ENCODE measurements around the gene CRTAC1.

The CRTAC1 gene

DNA sequence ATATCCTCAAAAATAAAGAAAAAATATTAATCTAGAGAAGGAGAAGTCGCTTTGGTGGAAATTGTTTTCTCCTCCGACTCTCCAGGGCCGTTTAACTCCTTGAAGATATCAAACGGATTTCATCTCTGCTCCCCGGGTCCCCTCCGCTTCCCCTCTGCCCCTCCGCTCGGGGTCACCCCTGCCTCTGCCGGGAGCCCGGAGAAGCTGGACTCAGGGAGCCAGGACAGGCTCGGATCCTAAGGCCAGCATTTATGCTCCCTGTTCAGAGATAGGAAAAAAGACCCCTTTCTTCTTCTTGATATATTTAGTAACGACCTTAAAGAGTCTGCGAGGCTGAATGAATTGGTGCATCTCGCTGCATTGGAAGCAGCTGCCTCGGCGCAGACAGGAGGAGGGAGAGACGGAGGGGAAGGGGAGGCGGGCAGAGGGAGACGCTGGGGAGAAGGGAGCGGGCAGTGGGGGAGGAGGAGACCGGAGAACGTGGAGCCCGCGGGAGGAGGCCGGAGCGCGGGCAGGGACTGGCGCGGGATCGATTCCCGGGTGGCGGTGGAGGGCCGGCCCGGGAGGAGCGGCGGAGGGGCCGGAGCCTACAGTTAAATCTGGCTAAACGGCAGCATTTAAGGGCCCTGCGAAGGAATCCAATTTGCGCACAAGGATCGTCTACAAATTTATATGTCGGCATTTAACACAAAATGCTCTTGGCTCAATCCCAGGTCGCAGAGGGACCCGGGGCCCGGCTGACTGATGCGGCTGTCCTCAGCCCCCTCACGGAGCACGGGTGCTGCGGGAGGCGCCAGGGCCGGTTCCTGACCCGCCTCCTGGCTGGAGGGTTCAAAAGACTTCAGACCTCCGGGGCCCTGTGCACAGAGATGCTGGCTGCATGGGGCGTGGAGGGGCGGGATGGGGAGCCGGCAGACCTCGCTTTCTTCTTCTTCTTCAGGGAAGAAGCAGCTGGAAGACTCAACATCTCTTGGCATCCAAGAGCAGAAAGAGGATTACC, 55.6 kb downstream of the CRTAC1 start:
- no peak for DNase-seq (ENCODE audit: low read depth in 2 of 2)

DNA sequence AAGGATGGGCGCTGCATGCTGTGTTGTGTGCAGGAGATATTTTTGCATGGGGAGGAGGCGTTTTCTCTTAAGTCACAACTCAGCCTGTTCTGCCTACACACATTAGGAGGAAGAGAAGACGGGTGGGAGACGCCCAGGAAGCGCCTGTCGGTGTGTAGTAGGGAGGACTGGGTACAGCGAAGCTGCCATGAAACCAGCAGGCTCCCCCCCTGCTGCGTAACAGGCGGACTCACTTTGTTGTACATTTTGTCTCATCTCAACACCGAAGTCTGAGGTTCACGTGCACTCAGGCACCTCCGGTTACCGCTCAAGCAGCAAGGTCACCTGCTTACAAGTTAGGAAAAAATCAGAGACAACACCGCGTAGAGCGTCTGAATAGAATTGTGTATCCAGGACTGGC, 56.3 kb downstream of the CRTAC1 start:
- DNase-seq (ENCODE audit: low read depth in 2 of 2), result no peak

DNA sequence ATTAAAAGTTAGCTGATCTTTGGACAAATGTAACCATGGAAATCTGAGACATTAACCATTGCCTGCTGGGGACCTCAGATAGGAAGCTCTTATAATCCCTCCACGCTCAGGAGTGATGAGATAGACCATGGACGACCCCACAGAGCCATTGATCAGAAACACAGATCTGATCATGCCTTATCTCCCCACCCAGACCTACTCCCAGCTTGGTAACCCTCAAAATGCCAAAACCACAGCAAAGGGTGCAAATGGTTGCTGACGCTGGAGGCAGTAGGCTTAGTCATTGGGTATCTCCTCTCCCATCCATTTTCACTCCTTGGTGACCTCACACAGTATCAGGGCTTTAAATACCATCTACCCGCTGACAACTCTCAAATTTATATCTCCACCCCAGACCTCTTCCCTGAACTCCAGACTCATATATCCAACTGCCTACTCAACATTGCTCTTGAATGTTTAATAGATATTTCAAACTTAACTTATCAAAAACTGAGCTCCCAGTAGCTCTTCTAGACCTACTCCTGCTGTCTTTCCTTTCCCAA, 60.8 kb downstream of the CRTAC1 start:
- no peak for DNase-seq (ENCODE audit: low read depth in 2 of 2)

DNA sequence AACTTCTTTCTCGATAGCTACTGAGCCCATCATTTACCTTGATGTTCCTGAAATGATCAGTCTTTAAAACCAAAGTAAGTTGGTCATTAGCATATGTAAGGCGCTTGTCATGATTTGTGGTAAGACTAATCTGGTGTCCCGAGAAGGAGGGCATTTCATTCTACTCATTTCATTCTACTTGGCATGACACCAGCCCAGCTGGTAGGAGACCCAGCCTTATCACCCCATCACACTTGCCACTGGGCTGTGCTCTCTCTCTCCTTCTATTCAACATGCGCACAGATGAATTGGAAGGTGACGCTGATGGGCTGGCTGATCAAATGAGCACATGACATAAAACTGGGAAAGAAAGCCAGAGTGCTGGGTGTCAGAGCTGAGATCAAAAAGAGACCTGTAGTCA, 65.7 kb downstream of the CRTAC1 start:
- no peak for DNase-seq (ENCODE audit: low read depth in 2 of 2)

DNA sequence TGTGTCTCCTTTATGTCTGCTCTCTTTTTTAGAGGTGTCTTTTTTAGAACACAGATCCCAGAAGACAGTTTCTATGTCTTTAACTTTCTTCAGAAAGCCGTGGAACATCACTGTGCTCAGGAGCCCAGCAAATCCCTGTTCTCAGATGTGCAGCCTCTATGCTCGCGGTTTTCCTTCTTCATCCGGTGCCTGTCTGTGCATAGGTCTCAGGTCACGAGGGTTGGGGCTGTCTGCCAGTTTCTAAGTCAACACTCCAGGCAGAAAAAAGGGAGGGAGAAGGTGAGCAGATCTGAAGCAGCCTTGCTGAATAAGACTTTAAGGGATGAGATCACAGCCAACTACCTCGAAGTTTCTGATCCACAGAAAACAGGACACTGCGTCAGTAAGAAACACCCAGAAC, 68.5 kb downstream of the CRTAC1 start:
- DNase-seq (ENCODE audit: low read depth in 2 of 2), result no peak

DNA sequence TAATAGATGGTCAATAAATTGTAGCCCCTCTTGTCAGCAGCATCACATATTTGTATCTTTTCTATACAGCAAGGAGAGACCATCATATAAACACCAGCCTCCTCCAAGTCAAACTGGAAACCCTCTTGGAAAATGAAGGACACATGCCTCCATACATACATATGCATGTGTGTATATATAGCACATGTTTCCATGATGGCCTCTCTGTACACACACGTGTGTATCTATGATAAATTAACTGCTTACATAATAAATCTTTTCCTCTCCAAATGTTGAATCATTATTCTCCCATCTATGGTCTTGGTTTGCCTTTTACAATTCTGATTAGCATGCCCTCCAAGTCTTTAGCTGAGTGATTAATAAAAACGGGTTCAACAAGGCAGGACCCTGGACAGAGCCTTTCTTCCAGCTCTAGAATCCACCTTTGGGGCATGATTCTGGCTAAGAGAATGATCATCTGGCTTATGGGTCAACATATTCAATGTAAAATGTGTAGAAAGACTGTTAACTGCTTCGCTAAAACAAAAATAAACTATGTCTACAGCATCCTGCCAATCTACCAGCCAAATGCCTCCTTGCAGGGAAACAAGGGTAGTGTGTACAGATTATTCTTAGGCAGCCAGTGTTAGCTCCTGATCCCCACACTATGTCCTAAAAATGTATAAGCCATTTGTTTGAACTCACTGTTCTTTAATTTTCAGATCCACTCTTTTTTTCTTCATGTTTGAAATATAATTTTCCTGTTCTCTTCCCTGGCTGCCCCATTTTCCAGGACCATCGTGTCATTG, 70.0 kb downstream of the CRTAC1 start:
- DNase-seq (ENCODE audit: low read depth in 2 of 2), result no peak

DNA sequence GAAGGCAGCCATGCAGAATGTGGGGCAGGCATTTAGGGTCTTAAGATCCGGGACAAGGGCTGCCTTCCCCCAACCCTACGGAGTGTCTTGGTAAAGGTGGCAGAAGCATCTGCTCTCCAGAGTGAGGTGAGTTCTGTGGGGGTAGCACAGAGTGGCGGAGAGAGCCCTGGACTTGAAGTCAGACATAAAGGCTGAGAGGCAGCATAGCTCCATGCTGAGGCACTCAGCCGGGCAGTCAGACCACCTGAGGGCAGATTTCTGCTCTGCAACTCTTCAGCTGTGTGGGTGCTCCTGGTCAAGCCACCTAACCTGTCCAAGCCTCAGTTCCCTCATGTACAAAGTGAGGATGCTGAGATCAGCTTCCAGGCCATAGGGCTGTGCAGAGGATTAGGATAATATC, 81.0 kb downstream of the CRTAC1 start:
- no peak for DNase-seq (ENCODE audit: low read depth in 2 of 2)

DNA sequence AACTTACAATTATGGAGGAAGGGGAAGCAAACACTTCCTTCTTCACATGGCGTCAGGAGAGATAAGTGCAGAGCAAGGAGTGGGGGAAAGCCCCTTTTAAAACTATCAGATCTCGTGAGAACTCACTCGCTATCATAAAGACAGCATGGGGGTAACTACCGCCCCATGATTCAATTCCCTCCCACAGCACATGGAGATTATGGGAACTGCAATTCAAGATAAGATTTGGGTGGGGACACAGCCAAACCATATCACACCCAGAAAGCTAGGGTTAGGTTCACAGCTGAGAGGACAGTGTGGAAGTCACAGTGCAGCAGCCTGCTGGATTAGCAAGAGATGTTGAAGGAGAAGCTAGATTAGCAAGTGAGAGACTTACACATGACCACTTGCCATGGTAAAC, 81.6 kb downstream of the CRTAC1 start:
- no peak for DNase-seq (ENCODE audit: low read depth in 2 of 2)

DNA sequence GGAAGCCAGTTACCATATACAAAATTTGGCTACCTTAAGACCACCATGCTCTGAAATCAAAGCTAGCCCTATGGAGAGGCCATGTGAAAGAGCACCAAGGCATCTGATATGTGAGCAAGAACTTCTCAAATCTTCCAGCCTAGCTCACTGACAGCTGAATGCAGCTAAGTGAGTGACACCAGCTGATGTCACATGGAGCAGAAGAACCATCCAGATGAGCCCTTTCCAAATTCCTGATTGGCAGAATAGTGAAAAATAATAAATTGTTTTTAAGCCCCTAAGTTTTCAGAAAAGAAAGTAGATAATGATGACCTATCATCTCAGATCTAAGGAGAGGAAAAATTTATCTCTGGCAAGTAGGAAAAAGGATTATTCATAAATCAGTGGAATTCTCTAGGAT, 85.6 kb downstream of the CRTAC1 start:
- DNase-seq (ENCODE audit: low read depth in 2 of 2), result no peak

DNA sequence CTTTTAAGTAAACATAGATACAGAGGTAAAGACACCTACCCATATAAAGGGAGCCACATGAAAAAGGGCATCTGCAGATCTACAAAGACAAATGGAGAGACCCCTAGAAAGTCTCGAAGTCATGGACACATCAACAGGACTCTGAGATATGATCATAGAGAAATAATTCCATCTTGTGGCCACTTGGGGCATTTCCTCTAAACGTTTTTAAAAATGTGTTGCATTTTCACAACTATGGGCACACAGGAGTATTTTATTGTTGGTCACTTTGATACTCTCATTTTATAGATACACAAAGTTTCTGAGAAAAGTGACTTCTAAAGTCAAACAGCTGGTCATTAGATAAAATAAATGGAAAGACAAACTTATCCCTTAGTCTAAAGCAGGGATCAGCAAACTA, 87.1 kb downstream of the CRTAC1 start:
- no peak for DNase-seq (ENCODE audit: low read depth in 2 of 2)

DNA sequence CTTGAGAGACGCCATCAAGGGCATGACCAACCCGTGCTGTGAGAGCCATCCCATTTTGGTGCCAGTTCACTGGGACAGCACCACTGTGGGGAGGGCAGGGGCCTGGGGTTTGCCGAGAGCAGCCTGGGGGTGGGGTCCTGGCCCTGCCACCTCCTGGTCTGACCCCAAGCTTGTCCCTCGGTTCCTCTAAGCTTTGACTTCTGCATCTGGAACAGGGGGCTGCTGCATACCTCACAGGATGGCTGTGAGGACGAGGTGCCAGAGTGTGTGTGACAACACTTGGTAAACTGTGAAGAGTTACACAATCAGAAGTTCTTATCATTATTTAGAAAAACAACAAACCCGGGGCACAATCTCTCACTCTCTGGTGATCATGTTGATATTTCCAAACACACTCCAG, 89.9 kb downstream of the CRTAC1 start:
- DNase-seq (ENCODE audit: low read depth in 2 of 2), result no peak

DNA sequence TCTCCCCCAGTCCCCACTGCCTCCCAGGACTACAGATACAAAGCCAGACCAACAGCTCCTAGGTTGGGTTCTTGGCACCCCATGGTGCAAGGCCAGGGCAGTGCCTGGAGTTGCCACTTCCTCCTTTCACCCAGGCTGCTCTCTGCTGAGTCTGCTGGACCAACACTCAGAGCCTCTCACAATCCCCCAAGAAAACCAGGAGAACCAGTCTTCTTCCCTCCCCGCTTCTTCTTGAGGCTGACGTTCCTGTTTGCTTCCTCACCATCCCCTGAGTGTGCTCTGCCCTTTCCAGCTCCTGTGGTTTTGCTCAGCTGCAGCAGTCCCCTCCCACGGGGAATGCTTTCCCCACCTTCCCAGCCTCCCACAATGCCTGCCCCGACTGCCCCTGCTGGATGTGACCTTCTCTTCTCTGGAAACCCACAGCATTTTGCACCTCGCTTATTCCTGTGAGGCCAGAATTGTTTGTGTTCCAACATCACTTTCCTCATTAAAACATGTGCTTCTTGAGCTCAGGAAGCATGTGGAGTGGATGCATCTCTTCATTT, 90.9 kb downstream of the CRTAC1 start:
- DNase-seq (ENCODE audit: low read depth in 2 of 2), result no peak

DNA sequence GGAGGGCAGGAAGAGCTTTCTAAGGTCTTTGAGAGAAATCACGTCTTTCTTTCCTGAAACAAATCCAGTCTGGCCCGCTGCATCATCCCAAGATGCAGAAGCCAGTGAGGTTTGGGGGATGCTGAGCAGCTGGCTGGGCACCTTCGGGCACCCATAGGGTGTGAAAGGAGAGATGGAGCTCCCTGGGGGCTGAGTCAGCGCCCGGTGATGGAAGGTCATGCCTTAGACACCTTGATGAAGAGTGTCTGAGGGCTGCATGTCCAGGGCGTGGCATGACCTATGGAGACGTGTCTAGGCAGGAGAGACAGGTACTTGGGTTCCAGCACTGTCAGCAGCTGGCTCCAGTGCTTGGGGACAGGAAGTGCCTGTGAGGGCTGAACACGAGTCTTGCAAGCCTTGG, 92.5 kb downstream of the CRTAC1 start:
- DNase-seq (ENCODE audit: low read depth in 2 of 2), result no peak

DNA sequence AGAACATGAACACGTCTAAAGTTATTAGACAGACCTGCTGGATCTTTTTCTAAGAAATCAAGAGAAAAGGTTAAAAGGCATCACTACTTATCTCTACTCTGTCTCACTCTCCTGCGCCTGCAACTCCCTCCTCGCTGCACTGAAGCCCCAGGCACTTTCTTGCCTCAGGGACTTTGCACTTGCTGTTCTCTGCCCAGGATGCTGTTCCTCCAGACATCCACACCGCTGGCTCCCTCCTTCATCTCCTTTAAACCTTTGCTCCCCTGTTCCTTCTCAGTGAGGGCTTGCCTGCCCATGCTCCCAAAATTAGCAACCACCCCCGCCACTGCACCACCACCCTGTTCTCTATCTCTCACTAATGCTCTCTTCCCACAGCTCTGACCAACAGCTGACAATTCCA, 93.4 kb downstream of the CRTAC1 start:
- DNase-seq (ENCODE audit: low read depth in 2 of 2), result no peak

DNA sequence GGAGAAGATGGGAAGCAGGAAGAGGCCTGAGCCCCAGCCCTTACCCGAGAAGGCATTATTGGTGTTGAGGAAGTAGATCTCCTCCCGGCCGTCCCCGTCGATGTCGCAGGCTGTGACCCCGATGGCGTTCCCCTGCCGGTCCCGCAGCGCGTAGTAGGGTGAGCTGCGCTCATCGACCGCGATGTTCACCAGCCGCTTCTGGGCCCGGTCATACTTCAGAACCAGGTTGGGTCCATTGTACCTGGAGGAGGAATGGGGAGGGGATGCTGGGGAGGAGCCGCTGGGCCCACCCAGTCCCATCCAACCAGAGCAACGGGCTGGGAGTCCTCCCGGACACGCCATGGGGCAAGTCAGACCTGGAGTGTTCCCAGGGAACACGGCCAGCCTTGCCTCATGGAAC, 94.3 kb downstream of the CRTAC1 start:
- DNase-seq (ENCODE audit: low read depth in 2 of 2), result no peak

DNA sequence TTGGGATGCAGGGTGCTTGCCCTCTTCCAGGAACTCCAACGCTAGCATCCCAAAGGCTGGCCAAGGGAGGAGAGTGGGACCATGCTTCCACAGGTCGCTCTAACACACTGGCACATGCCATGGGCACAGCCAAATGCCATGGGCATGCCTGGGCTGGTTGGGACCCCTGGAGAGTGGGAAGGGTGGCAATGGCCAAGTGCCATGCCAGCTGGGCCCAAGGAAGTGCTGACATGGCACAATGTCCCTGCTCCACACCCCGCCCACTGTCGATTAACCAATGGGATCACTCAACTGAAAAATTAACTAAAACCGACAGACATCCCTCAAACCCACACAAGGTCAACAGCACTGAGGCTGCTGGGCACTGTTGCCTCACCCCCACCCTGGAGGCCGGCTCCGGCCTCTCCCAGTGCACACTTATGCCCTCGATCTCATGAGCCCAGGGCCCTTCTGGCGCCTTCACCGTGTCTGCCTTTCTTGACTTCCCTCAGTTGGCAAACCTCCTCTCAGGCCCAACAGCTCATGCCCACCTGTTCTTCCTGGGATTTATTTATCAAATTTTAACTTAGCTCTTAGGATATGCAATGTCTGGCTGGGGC, 97.4 kb downstream of the CRTAC1 start:
- DNase-seq (ENCODE audit: low read depth in 2 of 2), result no peak

DNA sequence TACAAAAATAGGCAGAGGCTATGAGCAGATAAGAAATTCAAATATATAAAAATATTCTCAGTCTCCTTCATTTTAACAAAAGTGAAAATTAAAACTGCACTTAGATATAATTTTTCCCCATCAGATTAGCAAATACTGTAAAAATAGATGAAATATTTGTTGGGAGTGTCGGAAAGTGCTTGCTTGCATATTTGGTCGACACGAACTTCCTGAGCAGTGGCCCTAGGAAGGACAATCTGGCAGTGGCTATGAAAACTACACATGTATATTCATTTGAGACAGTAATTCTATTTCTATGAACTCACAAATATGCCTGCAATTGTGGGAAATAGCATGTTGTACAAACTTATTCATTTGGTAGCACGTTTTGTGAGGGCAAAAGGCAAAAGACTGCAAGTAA, 99.4 kb downstream of the CRTAC1 start:
- DNase-seq (ENCODE audit: low read depth in 2 of 2), result no peak

DNA sequence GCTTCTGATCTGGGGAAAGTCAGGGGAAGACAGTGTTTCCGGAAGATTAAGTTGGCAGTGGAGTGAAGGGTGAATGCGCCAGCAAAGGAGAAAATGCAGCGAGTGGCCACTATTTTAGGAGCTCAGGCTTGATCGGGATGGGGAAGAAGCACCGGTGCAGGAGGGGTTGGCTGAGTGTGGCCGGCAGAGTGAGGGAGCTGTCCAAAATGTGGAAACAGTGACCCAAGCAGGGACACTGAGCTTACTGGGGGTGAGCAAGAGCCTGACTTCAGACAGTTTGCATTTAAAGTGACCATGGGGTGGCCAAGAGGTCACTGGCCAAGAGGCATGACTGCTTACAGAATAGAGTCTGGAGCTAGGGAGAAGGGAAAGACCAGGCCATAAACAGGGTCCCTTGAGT, 101.5 kb downstream of the CRTAC1 start:
- DNase-seq (ENCODE audit: low read depth in 2 of 2), result no peak

DNA sequence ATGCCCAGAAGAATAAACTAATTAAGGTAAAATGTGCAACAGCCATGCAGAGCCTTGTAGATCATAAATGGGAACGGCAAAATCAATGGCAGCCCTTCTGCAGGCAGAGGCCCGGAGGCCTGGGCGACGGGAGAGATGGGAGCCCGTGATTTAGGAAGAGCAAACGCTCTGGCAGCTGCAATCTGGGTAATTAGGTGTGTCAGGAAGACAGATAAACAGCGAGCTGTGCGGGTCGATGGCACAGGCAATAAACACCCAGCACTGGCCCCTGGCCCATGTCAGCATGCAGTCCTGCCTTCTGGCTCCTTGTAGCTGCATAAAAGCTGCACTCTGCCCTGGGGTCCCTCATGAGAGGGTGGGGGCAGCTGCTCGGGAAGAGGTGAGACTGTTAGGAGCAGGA, 102.8 kb downstream of the CRTAC1 start:
- DNase-seq (ENCODE audit: low read depth in 2 of 2), result no peak

DNA sequence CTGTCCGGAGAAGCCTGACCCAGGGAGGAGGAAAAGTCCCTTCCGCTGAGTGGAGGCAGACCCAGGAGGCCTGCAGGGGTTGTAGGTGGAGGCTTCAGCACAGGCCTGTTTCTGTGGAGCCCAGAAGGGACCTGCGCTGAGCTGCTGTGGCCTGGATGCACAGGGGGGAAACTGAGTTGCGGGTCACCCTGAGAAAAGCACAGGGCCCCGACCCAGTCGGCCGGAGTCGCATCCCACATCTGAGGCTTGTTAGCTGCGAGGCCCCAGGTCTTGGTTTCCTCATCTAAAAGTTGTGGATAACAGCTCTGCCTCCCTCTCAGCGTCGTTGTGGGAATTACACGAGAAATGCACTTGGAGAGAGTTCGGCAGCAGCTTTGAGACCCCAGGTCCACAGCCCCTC, 104.4 kb downstream of the CRTAC1 start:
- DNase-seq (ENCODE audit: low read depth in 2 of 2), result no peak

DNA sequence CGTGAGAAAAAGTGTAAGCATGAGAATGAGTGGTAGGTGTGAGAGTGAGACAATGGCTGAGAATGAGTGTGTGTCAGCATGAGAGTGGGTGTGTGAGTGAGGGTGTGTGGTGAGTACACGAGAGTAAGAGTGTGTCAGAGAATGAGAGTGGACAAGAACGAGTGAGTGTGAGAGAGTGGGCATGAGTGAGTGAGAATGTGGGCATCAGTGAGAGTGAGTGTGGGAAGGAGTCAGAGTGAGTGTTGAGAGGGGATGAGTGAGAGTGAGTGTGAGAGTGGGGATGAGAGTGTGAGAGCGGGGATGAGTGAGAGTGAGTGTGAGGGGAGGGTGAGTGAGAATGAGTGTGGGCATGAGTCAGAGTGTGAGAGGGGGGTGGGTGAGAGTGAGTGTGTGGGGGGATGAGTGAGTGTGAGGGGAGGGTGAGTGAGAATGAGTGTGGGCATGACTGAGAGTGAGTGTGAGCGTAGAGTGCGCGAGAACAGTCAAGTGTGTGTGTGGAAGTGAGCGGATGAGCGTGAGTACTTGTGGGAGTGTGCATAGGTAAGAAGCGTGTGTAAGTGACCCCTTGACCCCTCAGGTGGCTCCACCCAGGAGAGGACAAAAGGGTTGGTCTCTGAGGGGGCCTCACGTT, 105.0 kb downstream of the CRTAC1 start:
- no peak for DNase-seq (ENCODE audit: low read depth in 2 of 2)

DNA sequence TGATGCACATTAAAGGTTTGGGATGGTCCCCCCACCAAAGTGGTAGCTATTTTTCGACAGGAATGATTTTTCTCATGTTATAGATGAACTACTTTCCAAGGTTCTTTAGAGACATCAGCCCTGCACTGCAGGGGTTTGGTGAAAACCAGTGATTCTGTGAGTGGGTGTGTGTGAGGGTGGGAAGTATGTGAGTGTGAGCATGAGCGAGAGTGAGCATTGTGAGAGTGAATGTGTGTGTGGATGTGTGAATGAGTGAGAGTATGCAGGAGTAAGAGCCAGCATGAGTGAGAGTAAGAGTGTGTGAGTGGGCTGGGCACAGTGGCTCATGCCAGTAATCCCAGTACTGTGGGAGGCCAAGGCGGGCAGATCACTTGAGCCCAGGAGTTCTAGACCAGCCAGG, 105.7 kb downstream of the CRTAC1 start:
- DNase-seq (ENCODE audit: low read depth in 2 of 2), result no peak

Measured in stimulated activated CD8-positive, alpha-beta memory T cell treated with anti-CD3 and anti-CD28 coated beads, Interleukin-7, amount 100 ng/mL, for 4 hours (primary cell).